ENCODE results near the gene ZNF326.
"Not testable (repeated sequence)": the region's sequence is repeated elsewhere in the genome, so short reads cannot be mapped to it uniquely, and the experiment has no call there.

Gene ZNF326

GRCh38 chr1:89995598-89996449 is 914 bp downstream of the ZNF326 start:
- no peak for DNase-seq (ENCODE audit: low read depth, low spot score)

DNA sequence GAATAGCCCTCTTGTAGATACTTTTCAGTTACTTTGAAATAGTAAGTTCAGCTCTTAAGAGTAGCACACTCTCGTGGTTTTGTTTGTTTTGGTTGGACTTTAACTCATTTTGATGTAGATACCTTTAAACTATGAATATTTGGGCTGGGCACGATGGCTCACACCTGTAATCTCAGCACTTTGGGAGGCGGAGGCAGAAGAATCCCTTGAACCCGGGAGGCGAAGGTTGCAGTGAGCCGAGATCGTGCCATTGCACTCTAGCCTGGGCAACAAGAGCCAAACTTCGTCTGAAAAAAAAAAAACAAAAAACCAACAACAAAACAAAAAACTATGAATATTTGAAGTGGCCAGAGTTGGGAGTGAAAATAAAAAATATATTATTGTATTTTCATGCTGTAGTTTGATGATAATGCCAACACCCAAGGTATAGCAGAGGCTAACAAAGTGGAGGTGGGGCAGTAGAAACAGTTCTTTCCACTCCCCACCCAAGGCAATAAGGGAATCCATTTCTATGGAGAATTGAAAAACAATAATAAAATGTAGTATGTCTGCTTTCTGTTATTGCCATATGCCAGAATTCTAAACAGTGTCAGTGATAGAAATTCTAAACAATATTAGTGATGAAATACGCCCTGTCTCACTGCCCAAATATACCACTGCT is 1.7 kb downstream of the ZNF326 start:
- no peak for DNase-seq (ENCODE audit: low read depth, low spot score)

DNA sequence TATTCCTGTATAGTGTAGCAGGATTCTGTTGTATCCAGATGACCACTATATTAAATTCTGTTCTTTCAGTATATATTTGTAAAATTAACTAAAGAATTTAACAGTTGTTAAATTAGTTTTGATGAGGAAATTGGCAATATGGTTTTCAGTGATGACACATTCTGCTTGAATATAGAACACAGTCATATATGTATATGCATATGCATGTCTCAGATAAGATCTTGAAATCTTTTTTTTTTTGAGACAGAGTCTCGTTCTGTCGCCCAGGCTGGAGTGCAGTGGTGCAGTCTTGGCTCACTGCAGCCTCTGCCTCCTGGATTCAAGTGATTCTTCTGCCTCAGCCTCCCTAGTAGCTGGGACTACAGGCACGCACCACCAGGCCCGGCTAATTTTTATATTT is 2.2 kb downstream of the ZNF326 start:
- DNase-seq (ENCODE audit: low read depth, low spot score): not testable (repeated sequence)

- DNase-seq (ENCODE audit: low read depth, low spot score): no peak
These were observed 3.4 kb downstream of the ZNF326 start for GRCh38 chr1:89998306-89998705.

- no peak for DNase-seq (ENCODE audit: low read depth, low spot score)
These were observed 4.3 kb downstream of the ZNF326 start for GRCh38 chr1:89999208-89999607.

DNA sequence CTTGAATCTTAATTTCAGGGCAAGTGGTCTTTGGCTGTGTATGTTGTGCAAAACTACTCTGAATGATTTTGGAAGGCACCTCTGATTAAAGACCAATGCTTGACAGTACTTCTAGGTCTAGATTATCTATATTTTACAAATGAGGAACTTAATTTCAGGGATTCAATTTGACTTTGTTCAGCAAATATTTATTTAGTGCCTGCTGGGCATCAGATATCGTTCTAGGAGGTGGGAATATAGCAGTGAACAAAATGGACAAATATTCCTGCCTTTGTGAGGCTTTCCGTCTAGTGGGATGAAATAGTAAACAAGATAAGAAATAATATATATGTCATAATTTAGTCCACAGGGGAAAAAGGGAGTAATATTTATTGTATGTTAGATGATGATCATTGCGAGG is 4.7 kb downstream of the ZNF326 start:
- no peak for DNase-seq (ENCODE audit: low read depth, low spot score)

DNA sequence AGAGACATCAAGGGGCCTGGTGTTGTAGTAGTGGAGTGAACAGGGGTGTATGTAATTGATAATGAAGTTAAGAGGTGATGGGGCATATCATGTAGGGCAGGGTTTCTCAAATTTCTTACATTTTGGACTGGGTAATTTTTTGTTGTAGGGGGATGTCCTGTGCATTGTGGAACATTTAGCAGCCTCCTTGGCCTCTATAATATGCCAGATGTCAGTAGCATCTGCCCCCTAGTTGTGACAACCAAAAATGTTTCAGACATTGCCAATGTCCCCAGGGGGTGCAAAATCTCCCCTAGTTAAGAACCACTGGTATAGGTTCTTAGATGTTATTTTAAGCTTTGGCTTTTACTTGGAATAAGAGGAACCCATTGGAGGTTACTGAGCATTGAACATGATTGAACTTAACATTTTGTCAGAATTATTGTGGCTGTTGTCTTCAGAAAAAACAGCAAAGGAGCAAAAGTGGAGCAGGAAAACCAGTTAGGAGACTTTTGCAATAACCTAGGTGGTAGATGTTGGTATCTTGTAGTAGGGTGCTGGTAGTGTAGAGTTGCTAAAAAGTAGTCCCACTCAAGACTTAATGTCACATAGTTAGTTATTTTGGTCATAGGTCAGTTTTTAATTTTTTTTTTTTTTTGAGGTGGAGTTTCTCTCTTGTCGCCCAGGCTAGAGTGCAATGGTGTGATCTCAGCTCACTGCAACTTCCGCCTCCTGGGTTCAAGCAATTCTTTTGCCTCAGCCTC is 6.2 kb downstream of the ZNF326 start:
- no peak for DNase-seq (ENCODE audit: low read depth, low spot score)

DNA sequence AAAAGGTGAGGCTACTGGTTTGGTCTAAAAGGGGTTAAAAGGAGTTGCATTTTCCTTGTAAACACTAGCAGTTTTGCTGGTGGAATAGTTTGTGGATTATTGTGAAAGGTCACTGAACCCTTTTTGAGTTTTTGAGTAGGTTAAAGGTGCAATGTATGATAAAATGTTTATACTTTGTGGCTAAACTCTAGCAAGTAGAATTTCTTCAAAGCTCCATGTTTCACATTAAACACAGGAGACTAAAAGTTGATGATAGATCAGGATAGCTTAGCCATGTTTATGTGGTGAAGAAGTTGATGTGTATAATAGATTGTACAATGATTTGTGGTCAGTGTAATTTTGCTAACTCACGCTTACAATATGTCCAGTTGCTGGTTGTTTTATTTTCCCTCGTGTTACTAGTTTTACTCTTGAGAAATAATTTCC is 13.1 kb downstream of the ZNF326 start:
- DNase-seq (ENCODE audit: low read depth, low spot score): no peak

GRCh38 chr1:90012300-90012699 is 17.4 kb downstream of the ZNF326 start:
- no peak for DNase-seq (ENCODE audit: low read depth, low spot score)

GRCh38 chr1:90023691-90024090 is 28.8 kb downstream of the ZNF326 start:
- no peak for DNase-seq (ENCODE audit: low read depth, low spot score)

DNA sequence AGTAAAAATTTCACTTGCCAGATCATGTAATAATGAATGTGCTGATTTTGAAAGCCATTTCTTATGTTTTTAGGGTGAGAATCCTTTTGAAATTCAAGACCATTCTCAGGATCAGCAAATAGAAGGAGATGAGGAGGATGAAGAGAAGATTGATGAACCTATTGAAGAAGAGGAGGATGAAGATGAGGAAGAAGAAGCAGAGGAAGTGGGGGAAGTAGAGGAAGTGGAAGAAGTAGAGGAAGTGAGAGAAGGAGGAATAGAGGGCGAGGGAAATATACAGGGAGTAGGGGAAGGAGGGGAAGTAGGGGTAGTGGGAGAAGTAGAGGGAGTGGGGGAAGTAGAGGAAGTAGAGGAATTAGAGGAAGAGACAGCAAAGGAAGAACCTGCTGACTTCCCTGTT is 32.4 kb downstream of the ZNF326 start:
- DNase-seq (ENCODE audit: low read depth, low spot score): no peak

DNA sequence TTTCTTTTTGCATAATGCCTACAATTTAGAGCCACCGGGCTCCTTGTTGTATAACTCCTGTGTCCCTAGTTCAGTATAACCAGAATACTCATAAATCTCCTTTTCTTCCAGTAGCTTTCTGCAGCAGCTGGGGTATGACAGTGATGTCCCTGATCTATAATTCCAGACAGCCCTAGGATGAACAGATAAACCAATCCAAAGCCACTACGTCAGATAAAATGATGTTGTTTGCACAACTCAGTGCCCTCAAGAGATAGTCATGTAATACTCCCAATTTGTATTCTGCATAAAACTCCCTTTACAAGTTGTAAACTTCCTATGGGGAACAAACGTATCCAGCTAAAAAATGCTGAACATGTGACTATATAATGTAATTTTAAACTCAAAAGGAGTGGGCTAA is 44.7 kb downstream of the ZNF326 start:
- no peak for DNase-seq (ENCODE audit: low read depth, low spot score)

DNA sequence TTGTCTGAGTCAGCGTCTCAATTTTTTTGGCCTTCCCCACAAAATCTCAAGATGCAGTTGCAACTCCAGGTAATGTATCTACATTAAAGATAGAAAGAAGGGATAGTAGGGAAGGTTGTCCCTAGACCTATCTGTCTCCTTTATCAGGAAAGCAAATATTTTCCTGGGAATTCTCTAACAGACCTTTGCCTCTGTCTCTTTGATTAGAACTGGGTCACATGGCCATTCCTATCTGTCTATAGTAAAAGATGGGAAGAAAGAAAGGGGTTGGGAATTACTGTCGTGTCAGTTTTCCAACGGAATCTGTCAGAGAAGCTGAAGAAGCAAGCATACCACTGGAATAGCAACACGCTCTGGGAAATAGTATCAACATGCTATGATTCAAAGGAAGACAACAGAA is 48.7 kb downstream of the ZNF326 start:
- DNase-seq (ENCODE audit: low read depth, low spot score): no peak

GRCh38 chr1:90044346-90044745 is 49.4 kb downstream of the ZNF326 start:
- no peak for DNase-seq (ENCODE audit: low read depth, low spot score)

GRCh38 chr1:90045853-90046563 is 51.1 kb downstream of the ZNF326 start:
- DNase-seq (ENCODE audit: low read depth, low spot score): no peak

GRCh38 chr1:90046635-90047034 is 51.7 kb downstream of the ZNF326 start:
- no peak for DNase-seq (ENCODE audit: low read depth, low spot score)

DNA sequence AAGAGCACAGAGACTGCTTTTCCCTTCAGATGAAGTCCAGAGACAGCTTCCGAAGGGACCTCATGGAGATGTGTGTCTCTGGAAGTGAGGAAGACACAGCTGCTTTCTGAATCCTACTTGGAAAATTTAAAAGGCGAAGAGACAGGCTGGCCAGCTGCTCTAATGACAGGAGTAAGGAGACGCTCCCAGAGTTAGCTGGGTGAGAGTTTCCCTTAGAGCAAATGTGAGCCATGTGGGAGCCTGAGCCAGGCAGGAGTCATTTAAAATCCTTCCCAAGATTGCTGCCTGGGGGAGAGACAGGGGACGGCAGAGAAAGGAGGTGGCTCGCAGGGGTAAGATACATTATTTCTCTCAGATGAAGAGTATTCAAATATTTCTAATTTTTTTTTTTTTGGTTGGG is 53.1 kb downstream of the ZNF326 start:
- DNase-seq (ENCODE audit: low read depth, low spot score): no peak

DNA sequence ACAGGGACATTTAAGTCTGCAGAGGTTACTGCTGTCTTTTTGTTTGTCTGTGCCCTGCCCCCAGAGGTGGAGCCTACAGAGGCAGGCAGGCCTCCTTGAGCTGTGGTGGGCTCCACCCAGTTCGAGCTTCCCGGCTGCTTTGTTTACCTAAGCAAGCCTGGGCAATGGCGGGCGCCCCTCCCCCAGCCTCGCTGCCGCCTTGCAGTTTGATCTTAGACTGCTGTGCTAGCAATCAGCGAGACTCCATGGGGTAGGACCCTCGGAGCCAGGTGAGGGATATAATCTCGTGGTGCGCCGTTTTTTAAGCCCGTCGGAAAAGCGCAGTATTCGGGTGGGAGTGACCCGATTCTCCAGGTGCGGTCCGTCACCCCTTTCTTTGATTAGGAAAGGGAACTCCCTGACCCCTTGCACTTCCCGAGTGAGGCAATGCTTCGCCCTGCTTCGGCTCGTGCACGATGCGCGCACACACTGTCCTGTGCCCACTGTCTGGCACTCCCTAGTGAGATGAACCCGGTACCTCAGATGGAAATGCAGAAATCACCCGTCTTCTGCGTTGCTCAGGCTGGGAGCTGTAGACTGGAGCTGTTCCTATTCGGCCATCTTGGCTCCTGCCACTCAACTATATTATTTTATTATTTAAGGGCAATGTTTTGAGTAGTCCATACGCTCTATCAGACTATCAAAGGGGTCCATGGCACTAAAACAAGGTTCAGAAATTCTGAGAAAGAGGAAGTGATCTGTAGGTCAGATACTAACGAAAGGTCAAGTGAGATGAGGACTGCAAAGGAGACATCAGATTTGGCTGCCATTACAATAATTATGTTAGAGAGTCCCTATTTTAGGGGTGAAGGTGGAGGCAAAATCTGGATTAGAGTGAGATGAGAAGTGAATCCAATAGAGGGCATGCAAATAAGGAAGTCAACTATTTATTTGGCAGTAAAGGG is 68.1 kb downstream of the ZNF326 start:
- not testable (repeated sequence) for DNase-seq (ENCODE audit: low read depth, low spot score)

DNA sequence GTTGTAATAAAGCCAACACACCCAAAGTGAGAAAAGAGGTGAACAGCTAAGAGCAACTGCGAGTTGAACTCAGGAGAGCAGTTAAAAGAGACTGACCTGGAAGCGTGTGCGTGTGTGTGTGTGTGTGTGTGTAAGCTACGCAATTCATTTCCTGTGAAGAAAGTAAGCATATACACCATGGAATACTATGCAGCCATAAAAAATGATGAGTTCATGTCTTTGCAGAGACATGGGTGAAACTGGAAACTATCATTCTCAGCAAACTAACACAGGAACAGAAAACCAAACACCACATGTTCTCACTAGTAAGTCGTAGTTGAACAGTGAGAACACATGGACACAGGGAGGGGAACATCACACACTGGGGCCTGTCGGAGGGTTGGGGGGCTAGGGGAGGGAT is 69.2 kb downstream of the ZNF326 start:
- DNase-seq (ENCODE audit: low read depth, low spot score): not testable (repeated sequence)

GRCh38 chr1:90067194-90067931 is 72.5 kb downstream of the ZNF326 start:
- DNase-seq (ENCODE audit: low read depth, low spot score): no peak
